Measurements from ENCODE around the gene PCDHGA1.

The PCDHGA1 gene

GRCh38 chr5:141363952-141364660, 33.8 kb downstream of the PCDHGA1 start, which contains the start of gene PCDHGA5:
TSS of gene PCDHGA5 (plus strand) at chr5:141364162. CDS start at chr5:141364331, 169 bp downstream.
- Histone ChIP-seq H3K27me3 (no peaks in the 10 kb centered on the region), H3K4me1 (no peaks in the 10 kb centered on the region), H3K36me3 (peaks cover 42% of the 10 kb centered on the region), H3K9me3 (no peaks in the 10 kb centered on the region; the same call in none of the 2 replicates), H3K4me3 (ENCODE audit: low read depth, low read length) (no peak within 1 kb of the TSS)
- no peak for DNase-seq
- TF ChIP-seq, protein P1, sequence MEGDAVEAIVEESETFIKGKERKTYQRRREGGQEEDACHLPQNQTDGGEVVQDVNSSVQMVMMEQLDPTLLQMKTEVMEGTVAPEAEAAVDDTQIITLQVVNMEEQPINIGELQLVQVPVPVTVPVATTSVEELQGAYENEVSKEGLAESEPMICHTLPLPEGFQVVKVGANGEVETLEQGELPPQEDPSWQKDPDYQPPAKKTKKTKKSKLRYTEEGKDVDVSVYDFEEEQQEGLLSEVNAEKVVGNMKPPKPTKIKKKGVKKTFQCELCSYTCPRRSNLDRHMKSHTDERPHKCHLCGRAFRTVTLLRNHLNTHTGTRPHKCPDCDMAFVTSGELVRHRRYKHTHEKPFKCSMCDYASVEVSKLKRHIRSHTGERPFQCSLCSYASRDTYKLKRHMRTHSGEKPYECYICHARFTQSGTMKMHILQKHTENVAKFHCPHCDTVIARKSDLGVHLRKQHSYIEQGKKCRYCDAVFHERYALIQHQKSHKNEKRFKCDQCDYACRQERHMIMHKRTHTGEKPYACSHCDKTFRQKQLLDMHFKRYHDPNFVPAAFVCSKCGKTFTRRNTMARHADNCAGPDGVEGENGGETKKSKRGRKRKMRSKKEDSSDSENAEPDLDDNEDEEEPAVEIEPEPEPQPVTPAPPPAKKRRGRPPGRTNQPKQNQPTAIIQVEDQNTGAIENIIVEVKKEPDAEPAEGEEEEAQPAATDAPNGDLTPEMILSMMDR (IDR thresholded peaks at IDR 0.05; ENCODE audit: low read depth, low read length) = 0 out of 2 replicates have a peak, but pooled peaks have one; percentile 6

GRCh38 chr5:141366016-141366896, 35.9 kb downstream of the PCDHGA1 start:
- Histone ChIP-seq H3K36me3 (peaks cover 41% of the 10 kb centered on the region), H3K9me3 (no peaks in the 10 kb centered on the region; the same call in 1 of the 2 replicates), H3K4me3 (ENCODE audit: low read depth, low read length) (no peak overlapping the region), H3K27me3 (no peaks in the 10 kb centered on the region), H3K4me1 (no peaks in the 10 kb centered on the region)
- TF ChIP-seq, protein P1 (IDR thresholded peaks at IDR 0.05; ENCODE audit: low read depth, low read length) = no peak
- DNase-seq = no peak

GRCh38 chr5:141369994-141370848, 39.9 kb downstream of the PCDHGA1 start, which contains the start of gene PCDHGB3:
TSS of gene PCDHGB3 (plus strand) at chr5:141370242. CDS start at chr5:141370395, 153 bp downstream.
- no peaks in the 10 kb centered on the region for H3K27me3 ChIP-seq
- H3K36me3 ChIP-seq = peaks cover 37% of the 10 kb centered on the region
- TF ChIP-seq, protein P1 (IDR thresholded peaks at IDR 0.05; ENCODE audit: low read depth, low read length) = no peak
- no peaks in the 10 kb centered on the region for H3K4me1 ChIP-seq
- peaks cover 2% of the 10 kb centered on the region; the same call in 1 of the 2 replicates for H3K9me3 ChIP-seq
- DNase-seq = no peak
- no peak within 1 kb of the TSS for H3K4me3 ChIP-seq (ENCODE audit: low read depth, low read length)

- DNase-seq = no peak
- Histone ChIP-seq H3K4me1 (no peaks in the 10 kb centered on the region), H3K9me3 (peaks cover 2% of the 10 kb centered on the region; the same call in 1 of the 2 replicates), H3K4me3 (ENCODE audit: low read depth, low read length) (no peak overlapping the region), H3K36me3 (peaks cover 29% of the 10 kb centered on the region), H3K27me3 (no peaks in the 10 kb centered on the region)
- TF ChIP-seq, protein P1 (IDR thresholded peaks at IDR 0.05; ENCODE audit: low read depth, low read length) = no peak
Observed at GRCh38 chr5:141371572-141372475, 41.5 kb downstream of the PCDHGA1 start.
